ENCODE data around the gene BCL2L12.
A peak's percentile ranks its signal among the peaks of the same experiment; 100 is the strongest.

- TF ChIP-seq CTCF (conservative IDR thresholded peaks at IDR 0.05 in 1 of 2, IDR thresholded peaks at IDR 0.05 in 1 of 2; ENCODE audit: extremely low read depth in 1 of 2, insufficient read depth in 1 of 2, low read depth in 1 of 2, low read length in 2 of 2) (peak; percentile 34 to 63), EZH2 (IDR thresholded peaks at IDR 0.05; ENCODE audit: borderline replicate concordance, low read length) (no peak)
Observed at GRCh38 chr19:49689133-49690078, 23.7 kb downstream of the BCL2L12 start, which contains the start of gene ADM5.
